GM19395 (cell line): Measurements from ENCODE around the gene MSRB3.

Experiments
- ATAC-seq: cut with Tn5 transposase; IDR thresholded peaks from one replicate; pipeline ENCODE4 v1.9.1; 2021; ENCODE audit warnings: mild to moderate bottlenecking, moderate library complexity; ENCODE audit not compliant: unreplicated experiment

Gene MSRB3

GRCh38 chr12:65324056-65324455, 45.6 kb downstream of the MSRB3 start:
- ATAC-seq: no peak

- ATAC-seq: no peak
Observed at GRCh38 chr12:65324551-65324950, 46.1 kb downstream of the MSRB3 start.

- no peak for ATAC-seq
Observed at GRCh38 chr12:65325183-65325582, 46.7 kb downstream of the MSRB3 start.

- no peak for ATAC-seq
Observed at GRCh38 chr12:65326616-65327015, 48.1 kb downstream of the MSRB3 start.

- ATAC-seq: no peak
Observed at GRCh38 chr12:65327207-65328076, 49.0 kb downstream of the MSRB3 start.

- ATAC-seq: no peak
Observed at GRCh38 chr12:65329721-65330120, 51.2 kb downstream of the MSRB3 start.

- ATAC-seq: no peak
Observed at GRCh38 chr12:65330331-65330730, 51.8 kb downstream of the MSRB3 start.

GRCh38 chr12:65331456-65331855, 53.0 kb downstream of the MSRB3 start:
- ATAC-seq: no peak

GRCh38 chr12:65333649-65334048, 55.2 kb downstream of the MSRB3 start:
- no peak for ATAC-seq

GRCh38 chr12:65334521-65334920, 56.0 kb downstream of the MSRB3 start:
- no peak for ATAC-seq

GRCh38 chr12:65335021-65335714, 56.7 kb downstream of the MSRB3 start:
- ATAC-seq: no peak

GRCh38 chr12:65335981-65336380, 57.5 kb downstream of the MSRB3 start:
- no peak for ATAC-seq

- ATAC-seq: no peak
Observed at GRCh38 chr12:65339161-65339560, 60.7 kb downstream of the MSRB3 start.

GRCh38 chr12:65343230-65343629, 64.7 kb downstream of the MSRB3 start:
- ATAC-seq: no peak

GRCh38 chr12:65343801-65344200, 65.3 kb downstream of the MSRB3 start:
- ATAC-seq: no peak

GRCh38 chr12:65355461-65355860, 77.0 kb downstream of the MSRB3 start:
- ATAC-seq: no peak

GRCh38 chr12:65362234-65363031, 84.0 kb downstream of the MSRB3 start:
- no peak for ATAC-seq

GRCh38 chr12:65364046-65364445, 85.6 kb downstream of the MSRB3 start:
- no peak for ATAC-seq

- no peak for ATAC-seq
Observed at GRCh38 chr12:65367396-65367795, 88.9 kb downstream of the MSRB3 start.

- no peak for ATAC-seq
Observed at GRCh38 chr12:65368055-65368454, 89.6 kb downstream of the MSRB3 start.

GRCh38 chr12:65372574-65372973, 94.1 kb downstream of the MSRB3 start:
- ATAC-seq: no peak
